ENCODE data around the gene S100A5. TPM values are rescaled to one million over a fixed set of nuclear protein-coding genes. Genes with fewer than 3 reads are reported as not detected.

Gene S100A5
- total RNA-seq, 4 donors from 2014 or later: not detected

- DNase-seq (ENCODE audit: low spot score) (no peak), ATAC-seq (ENCODE audit: low FRiP score) (no peak)
- no peak for TF ChIP-seq CTCF (IDR thresholded peaks at IDR 0.05)
Observed at GRCh38 chr1:153534925-153535241, 5.9 kb downstream of the S100A5 start.

- TF ChIP-seq CTCF (IDR thresholded peaks at IDR 0.05): no peak
- ATAC-seq (ENCODE audit: low FRiP score) (no peak), DNase-seq (ENCODE audit: low spot score) (no peak)
Observed at GRCh38 chr1:153534226-153534924, 6.4 kb downstream of the S100A5 start.

GRCh38 chr1:153533689-153534201, 7.0 kb downstream of the S100A5 start:
- TF ChIP-seq CTCF (IDR thresholded peaks at IDR 0.05): no peak
- ATAC-seq (ENCODE audit: low FRiP score): peak; percentile 58
- peak; percentile 57 for DNase-seq (ENCODE audit: low spot score)

GRCh38 chr1:153532769-153533599, 7.8 kb downstream of the S100A5 start:
- peak; percentile 79 for DNase-seq (ENCODE audit: low spot score)
- peak; percentile 43 for ATAC-seq (ENCODE audit: low FRiP score)
- TF ChIP-seq CTCF (IDR thresholded peaks at IDR 0.05): peak in 2 of 3 donors; percentile 61 to 84

GRCh38 chr1:153532181-153532580, 8.6 kb downstream of the S100A5 start:
- no peak for ATAC-seq (ENCODE audit: low FRiP score)
- no peak for TF ChIP-seq CTCF (IDR thresholded peaks at IDR 0.05)
- no peak for DNase-seq (ENCODE audit: low spot score)

GRCh38 chr1:153531638-153532037, 9.1 kb downstream of the S100A5 start:
- DNase-seq (ENCODE audit: low spot score): no peak
- no peak for TF ChIP-seq CTCF (IDR thresholded peaks at IDR 0.05)
- ATAC-seq (ENCODE audit: low FRiP score): no peak

Measured in omental fat pad (tissue), 4 donors.